Subcutaneous adipose tissue (tissue), 4 donors: Measurements from ENCODE around the gene RFC5. TPM values are rescaled to one million over a fixed set of nuclear protein-coding genes. Genes with fewer than 3 reads are reported as not detected.

Source experiments
- total RNA-seq, 4 donors: library from RNA; depleted of rRNA; stranded (reverse); fragments of >200 nt; gene quantifications; one replicate each; pipeline ENCODE4 v1.1.0, GENCODE V29; 2016
- TF ChIP-seq, protein P1 (sequence below): fragments of 450-650 bp; IDR thresholded peaks from one replicate; pipeline ENCODE4 v1.5.1; 2016; ENCODE audit warnings: low read depth, mild to moderate bottlenecking, control low read depth, antibody characterized with exemption, moderate library complexity

Gene RFC5
- total RNA-seq, 4 donors from 2014 or later: 7.0 to 20.7 (median 8.2) TPM

DNA sequence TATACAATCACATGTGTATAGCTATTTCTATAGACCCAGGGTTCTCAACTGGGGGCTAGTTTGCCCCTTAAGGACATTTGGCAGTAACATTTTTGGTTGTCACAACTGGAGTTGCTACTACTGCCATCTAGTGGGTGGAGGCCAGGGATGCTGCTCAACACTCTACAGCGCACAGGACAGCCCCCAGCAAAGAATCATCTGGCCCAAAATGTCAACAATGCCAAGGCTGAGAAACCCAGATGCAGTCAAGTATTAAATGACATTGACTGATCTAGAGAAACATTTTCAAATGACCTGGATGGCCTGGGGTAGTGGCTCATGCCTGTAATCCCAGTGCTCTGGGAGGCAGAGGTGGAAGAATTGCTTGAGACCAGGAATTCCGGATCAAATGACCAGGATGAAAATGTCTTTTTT is 38.6 kb downstream of the RFC5 start:
- TF ChIP-seq, protein P1, sequence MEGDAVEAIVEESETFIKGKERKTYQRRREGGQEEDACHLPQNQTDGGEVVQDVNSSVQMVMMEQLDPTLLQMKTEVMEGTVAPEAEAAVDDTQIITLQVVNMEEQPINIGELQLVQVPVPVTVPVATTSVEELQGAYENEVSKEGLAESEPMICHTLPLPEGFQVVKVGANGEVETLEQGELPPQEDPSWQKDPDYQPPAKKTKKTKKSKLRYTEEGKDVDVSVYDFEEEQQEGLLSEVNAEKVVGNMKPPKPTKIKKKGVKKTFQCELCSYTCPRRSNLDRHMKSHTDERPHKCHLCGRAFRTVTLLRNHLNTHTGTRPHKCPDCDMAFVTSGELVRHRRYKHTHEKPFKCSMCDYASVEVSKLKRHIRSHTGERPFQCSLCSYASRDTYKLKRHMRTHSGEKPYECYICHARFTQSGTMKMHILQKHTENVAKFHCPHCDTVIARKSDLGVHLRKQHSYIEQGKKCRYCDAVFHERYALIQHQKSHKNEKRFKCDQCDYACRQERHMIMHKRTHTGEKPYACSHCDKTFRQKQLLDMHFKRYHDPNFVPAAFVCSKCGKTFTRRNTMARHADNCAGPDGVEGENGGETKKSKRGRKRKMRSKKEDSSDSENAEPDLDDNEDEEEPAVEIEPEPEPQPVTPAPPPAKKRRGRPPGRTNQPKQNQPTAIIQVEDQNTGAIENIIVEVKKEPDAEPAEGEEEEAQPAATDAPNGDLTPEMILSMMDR: no peak

DNA sequence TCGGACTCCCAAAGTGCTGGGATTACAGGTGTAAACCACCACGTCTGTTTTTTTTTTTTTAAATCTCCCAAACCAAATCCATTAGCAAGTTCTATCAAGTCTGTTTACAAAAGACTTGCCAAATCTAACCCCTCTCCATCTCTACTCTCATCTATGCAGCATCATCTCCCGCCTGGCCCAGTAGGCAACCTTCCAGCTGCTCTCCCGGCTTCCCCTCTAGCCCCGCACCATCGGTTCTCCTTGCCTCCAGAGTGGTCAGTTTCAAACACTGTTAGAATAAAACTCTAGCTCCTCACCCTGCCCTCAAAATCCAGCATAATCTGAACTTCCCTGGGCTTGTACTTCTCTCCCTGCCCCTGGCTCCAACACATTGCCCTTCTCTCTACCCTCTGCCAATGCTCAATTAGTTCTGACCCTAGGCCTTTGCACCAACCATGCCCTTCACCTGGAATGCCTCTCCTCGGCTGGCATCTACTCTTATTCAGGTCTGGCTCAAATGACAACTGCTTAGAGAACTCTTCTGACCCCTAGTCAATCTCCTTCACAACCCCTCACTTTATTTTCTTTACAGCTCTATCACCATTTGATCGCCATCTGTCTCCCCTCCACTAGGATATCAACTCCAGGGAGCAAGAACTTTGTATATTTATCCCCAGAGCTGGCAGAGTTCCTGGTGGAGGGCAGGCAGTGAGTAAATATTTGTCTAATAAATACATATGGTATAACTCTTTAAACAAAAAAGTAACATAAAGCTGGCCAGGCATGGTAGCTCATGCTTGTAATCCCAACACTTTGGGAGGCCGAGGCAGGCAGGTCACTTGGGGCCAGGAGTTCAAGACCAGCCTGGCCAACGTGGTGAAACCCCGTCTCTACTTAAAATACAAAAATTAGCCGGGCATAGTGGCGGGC is 39.6 kb downstream of the RFC5 start:
- TF ChIP-seq, protein P1: no peak

DNA sequence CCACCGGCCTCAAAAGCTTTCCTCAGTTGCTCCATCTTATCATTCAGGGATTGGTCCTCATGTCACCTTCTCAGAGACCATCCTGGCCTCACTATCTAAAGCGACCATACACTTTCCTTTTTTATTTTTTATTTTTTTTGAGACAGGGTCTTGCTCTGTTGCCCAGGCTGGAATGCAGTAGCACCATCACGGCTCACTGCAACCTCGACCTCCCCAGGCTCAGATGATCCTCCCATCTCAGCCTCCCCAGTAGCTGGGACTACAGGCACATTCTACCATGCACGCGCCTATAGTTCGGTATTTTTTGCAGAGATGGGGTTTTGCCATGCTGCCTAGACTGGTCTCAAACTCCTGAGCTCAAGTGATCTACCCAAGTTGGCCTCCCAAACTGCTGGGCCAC is 41.7 kb downstream of the RFC5 start:
- TF ChIP-seq, protein P1: no peak

DNA sequence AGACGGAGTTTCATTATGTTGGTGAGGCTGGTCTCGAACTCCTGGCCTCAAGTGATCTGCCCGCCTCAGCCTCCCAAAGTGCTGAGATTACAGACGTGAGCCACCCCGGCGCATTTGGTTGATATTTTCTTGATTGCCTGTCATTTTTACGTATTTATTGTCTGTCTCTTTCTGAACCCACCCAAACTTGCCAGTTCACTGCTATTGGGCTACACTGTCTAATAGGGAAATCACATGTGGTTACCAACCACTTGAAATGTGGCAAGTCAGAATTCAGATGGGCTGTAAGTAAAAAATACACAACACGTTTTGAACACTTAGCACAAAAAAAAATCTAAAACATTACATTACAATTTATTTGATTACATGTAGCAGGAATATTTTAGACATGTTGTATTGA is 42.4 kb downstream of the RFC5 start:
- TF ChIP-seq, protein P1: no peak

DNA sequence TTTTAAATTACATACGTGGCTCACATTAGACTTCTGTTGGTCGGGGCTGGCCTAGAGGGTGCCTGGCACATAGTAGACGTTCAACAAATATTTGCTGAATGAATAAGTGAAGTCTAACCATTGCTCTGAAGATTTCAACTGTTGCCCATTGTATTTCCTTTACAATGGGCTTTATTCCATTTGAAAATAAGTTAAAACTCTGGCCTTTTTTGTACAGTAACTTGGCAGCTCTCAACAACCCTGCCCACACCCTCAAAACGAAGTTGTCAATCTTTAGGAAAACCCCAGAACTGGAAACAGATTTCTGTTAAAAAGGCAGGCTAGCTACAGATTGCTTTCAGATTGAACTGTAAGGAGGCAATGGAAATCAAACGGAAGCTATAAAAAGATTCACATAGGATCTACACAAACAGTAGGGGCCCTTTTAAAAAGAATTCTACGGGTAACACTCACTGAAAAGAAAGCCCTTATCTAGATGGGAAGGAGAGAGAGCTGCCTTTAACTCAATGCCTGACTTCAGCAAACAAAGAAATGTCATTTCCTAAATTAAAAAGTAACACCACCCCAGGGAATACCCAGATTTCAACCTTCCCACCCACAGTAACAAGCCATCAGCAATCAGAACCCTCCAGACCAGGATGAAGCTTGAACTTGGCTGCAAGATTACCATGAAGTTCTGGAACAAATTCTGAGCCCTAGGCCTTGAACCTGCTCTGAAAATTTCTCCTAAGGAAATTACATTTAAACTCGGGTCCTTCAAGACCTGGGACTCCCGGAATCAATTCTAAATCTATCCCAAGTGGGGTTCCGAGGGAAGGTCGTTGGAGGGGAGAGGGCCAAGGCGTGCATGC is 43.1 kb downstream of the RFC5 start:
- TF ChIP-seq, protein P1: no peak

DNA sequence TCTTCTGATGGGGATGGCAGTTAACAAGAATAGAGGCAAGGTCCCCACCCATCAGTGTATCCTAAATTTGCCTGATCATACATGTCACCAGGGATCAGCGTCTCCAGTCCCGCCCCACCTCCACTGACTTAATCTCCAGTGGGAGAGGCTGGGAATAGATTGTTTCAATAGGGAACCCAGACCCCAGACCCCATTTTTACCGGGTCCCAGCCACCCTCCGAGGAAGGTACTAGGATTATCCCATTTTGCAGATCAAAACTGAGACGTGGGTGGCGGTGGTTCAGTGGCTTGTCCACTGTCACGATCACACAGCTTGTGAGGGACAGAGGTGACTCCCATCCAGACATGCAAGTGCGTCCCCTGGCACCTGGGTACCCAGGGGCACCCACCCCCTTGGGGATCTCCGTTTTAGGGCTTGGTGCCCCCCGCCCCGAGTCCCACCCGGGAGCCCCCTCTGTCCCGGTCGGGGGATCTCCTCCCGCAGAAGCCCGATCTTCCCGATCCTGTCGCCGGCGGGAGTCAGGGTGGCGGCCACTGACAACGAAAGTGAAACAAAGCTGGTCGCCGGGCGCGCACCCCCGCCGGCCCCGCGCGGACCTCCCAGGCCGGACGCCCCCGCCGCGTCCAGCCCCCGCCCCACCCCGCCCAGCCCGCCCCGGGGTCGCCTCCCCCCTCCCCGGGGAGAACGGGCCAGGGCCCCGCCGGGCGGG is 44.0 kb downstream of the RFC5 start:
- TF ChIP-seq, protein P1: no peak
